BJ (cell line): ENCODE measurements around the gene MTMR11. TPM values are rescaled to one million over a fixed set of nuclear protein-coding genes. Genes with fewer than 3 reads are reported as not detected.
"Not testable (repeated sequence)": the region's sequence is repeated elsewhere in the genome, so short reads cannot be mapped to it uniquely, and the experiment has no call there.

Experiments used
- CTCF ChIA-PET: fragments of 350-600 bp; formaldehyde crosslinking; extraction: SDS; loops from one replicate; lab custom pipeline; 2021; ENCODE audit warnings: antibody characterized with exemption, inconsistent platforms; lab: Yijun Ruan, JAX
- POLR2A ChIA-PET: fragments of 300-600 bp; sonication (Branson Sonifier 250); formaldehyde crosslinking; extraction: SDS; loops from one replicate; lab custom pipeline; 2021; ENCODE audit warnings: antibody characterized with exemption; lab: Charles Lee
- DNase-seq: peaks from one replicate; pipeline ENCODE4 v3.0.0-alpha.2; 2011; ENCODE audit warnings: low read depth
- H3K27me3 ChIP-seq: 2 replicates; pipeline ENCODE4 v1.6.0; 2011; ENCODE audit warnings: low read length; ENCODE audit not compliant: control insufficient read depth, insufficient read depth
- H3K36me3 ChIP-seq: 2 replicates; pipeline ENCODE4 v1.5.1; 2011; ENCODE audit warnings: low read length; ENCODE audit not compliant: control insufficient read depth, insufficient read depth
- H3K4me3 ChIP-seq: 2 replicates; pipeline ENCODE4 v1.5.1; 2011; ENCODE audit warnings: low read depth, mild to moderate bottlenecking, control low read depth, low read length
- polyA plus RNA-seq: library from polyadenylated mRNA; depleted of rRNA; stranded (reverse); fragments of >200 nt; gene quantifications from 2 replicates; pipeline ENCODE4 v1.2.3, GENCODE V29; 2011
- TF ChIP-seq, protein P1 (sequence below): IDR thresholded peaks from 2 replicates; pipeline ENCODE4 v1.5.1; 2011; ENCODE audit warnings: low read depth, mild to moderate bottlenecking, control low read depth, inconsistent platforms, low read length, moderate library complexity; ENCODE audit not compliant: insufficient read depth

MTMR11 gene
- polyA plus RNA-seq, 1 experiment = 14.5 TPM

DNA sequence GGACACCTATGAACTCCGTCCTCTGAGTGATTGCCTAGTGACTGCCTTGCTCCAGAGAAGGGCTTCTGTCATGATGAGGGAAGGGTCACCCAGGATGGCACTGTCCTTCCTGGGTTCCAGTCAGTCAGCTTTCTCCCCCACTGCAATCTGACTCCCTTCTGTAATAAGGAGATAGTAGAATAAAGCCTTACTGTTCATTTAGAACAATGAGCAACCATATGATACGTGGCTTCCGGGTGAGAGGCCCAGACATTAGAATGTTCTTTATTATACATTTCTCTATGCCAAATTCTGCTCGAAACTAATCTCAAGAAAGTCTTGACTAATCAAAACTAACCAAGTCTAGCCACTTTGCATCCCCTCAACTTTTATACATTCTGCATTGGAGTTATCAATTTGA is 8.5 kb upstream of the MTMR11 start:
- H3K27me3 ChIP-seq = no peaks in the 10 kb centered on the region
- DNase-seq = no peak
- ChIA-PET CTCF (interaction anchor here (2.4 kb wide), 1 partner anchor 17 kb away, joined by 9 read pairs; no protein-coding TSS in a partner anchor), POLR2A (no interaction called here)
- H3K4me3 ChIP-seq = no peak overlapping the region
- TF ChIP-seq, protein P1, sequence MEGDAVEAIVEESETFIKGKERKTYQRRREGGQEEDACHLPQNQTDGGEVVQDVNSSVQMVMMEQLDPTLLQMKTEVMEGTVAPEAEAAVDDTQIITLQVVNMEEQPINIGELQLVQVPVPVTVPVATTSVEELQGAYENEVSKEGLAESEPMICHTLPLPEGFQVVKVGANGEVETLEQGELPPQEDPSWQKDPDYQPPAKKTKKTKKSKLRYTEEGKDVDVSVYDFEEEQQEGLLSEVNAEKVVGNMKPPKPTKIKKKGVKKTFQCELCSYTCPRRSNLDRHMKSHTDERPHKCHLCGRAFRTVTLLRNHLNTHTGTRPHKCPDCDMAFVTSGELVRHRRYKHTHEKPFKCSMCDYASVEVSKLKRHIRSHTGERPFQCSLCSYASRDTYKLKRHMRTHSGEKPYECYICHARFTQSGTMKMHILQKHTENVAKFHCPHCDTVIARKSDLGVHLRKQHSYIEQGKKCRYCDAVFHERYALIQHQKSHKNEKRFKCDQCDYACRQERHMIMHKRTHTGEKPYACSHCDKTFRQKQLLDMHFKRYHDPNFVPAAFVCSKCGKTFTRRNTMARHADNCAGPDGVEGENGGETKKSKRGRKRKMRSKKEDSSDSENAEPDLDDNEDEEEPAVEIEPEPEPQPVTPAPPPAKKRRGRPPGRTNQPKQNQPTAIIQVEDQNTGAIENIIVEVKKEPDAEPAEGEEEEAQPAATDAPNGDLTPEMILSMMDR = no peak
- H3K36me3 ChIP-seq = peaks cover 22% of the 10 kb centered on the region

DNA sequence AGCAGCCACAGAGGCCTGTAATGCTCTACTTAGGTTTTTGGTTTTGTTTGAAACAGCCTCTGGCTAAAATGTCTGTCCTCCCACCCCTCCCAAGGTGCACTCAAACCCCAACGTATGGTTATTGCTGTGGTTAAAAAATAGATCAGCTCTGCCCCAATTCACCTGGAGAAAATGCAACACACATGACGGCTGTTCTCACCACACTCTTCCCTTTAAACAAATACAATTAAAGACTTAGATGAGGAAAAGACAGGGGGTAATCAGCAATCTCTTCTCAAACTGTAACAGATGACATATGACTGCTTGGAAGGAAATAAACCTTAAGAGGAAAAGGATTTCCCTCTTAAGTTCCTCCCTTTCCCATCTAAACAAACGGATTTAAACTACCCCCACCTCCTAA is 6.2 kb upstream of the MTMR11 start:
- ChIA-PET CTCF (interaction anchor here (1.2 kb wide), 1 partner anchor 55 kb away, joined by 3 read pairs; a partner anchor contains a TSS), POLR2A (interaction anchor here (0.6 kb wide), 1 partner anchor 55 kb away, joined by 3 read pairs; a partner anchor contains a TSS)
- H3K4me3 ChIP-seq = no peak overlapping the region
- no peaks in the 10 kb centered on the region for H3K27me3 ChIP-seq
- H3K36me3 ChIP-seq = peaks cover 12% of the 10 kb centered on the region
- TF ChIP-seq, protein P1 = no peak
- DNase-seq = no peak

DNA sequence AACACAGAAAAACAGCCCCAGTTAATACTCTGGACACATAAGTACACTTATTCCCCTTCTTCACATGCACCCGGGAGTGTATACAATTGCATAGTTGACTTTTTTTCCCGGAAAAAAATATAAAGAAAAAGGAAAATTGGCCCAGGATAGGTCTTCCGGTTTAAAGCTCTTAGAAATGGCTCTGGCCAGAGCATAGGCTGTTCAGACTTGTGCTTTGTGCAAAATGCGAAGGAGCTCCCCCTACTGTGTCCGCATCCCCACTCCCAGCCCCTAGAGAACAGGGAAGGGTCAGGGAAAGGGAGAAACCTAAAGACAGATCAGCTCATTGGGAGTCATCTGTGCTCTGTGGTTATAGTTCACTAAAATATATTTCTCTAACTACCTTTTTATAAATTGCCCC is 5.5 kb upstream of the MTMR11 start:
- no peaks in the 10 kb centered on the region for H3K27me3 ChIP-seq
- ChIA-PET POLR2A (interaction anchor here (0.6 kb wide), 1 partner anchor 54 kb away, joined by 3 read pairs; a partner anchor contains a TSS), CTCF (interaction anchor here (1.2 kb wide), 2 partner anchors 20 to 55 kb away, joined by 3 read pairs; a partner anchor contains a TSS)
- H3K36me3 ChIP-seq = peaks cover 12% of the 10 kb centered on the region
- no peak overlapping the region for H3K4me3 ChIP-seq
- TF ChIP-seq, protein P1 = peak; percentile 26; the same call in 1 of the 2 replicates
- DNase-seq = no peak

DNA sequence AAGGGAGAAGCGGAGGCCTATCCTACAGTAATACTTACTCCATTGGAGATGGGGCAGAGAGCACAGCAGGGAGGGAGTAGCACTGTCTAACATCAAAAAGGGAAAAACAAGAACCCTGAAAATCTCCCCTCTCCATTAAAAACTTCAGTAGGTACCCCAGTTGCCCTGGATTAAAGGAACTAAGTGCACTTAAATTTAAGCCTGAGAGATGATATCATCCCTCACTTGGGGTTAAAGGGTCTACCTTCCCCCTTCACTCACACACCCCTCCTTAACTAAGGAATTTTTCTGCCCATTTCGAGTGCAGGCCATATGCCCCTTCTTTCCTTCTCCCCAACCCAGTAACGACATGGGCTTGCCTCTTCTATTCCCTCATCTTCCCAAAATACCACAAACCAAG is 3.7 kb upstream of the MTMR11 start:
- CTCF ChIA-PET = interaction anchor here (1.1 kb wide), 1 partner anchor 225 kb away, joined by 3 read pairs; no protein-coding TSS in a partner anchor
- POLR2A ChIA-PET = no interaction called here
- Histone ChIP-seq H3K27me3 (no peaks in the 10 kb centered on the region), H3K4me3 (no peak overlapping the region), H3K36me3 (peaks cover 12% of the 10 kb centered on the region)
- DNase-seq = no peak
- TF ChIP-seq, protein P1 = no peak

DNA sequence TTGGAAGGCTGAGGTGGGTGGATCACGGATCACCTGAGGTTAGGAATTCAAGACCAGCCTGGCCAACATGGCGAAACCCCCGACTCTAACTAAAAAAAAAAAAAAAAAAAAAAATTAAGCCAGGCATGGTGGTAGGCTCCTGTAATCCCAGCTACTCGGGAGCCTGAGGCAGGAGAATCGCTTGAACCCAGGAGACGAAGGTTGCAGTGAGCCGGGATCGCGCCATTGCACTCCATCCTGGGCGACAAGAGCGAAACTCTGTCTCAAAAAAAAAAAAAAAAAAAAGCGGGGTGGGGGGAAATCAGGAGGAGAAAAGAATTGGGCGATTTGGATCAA is 2.0 kb upstream of the MTMR11 start:
- H3K36me3 ChIP-seq, DNase-seq, CTCF ChIA-PET, H3K27me3 ChIP-seq, H3K4me3 ChIP-seq: not testable (repeated sequence)
- POLR2A ChIA-PET = interaction anchor here (0.5 kb wide), 1 partner anchor 248 kb away, joined by 3 read pairs; no protein-coding TSS in a partner anchor

DNA sequence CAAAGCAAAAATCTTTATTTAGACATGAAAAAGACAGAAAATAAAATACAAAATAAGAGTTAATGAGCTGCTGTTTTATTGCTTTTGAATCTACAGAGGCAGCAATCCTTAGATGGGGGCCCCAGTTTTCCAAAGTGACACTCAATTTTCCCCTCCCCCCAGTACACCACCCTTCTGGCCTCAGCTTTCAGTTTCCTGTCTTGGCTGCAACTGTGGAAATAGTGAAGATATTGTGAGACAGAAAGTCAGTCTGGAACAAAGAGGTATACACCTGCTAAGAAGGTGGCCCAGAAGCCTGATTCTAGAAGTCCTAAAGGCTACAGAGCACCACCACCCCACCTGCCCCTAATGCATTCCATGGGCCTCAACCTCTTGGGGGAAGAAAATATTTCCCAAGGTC is 1.1 kb upstream of the MTMR11 start:
- ChIA-PET POLR2A (no interaction called here), CTCF (interaction anchor here (0.6 to 1.3 kb wide), 2 partner anchors 24 to 77 kb away, joined by 3 read pairs; no protein-coding TSS in a partner anchor)
- H3K4me3 ChIP-seq = no peak overlapping the region

More for the DNA sequence above, 1.1 kb upstream of the MTMR11 start:
- DNase-seq = no peak
- TF ChIP-seq, protein P1 = no peak
- Histone ChIP-seq H3K27me3 (no peaks in the 10 kb centered on the region), H3K36me3 (0 out of 2 replicates have a peak, but pooled peaks cover 1% of the 10 kb centered on the region)
